ENCODE measurements around the gene OR2K2.
A peak's percentile ranks its signal among the peaks of the same experiment; 100 is the strongest.
"Not testable (repeated sequence)": the region's sequence is repeated elsewhere in the genome, so short reads cannot be mapped to it uniquely, and the experiment has no call there.

Gene OR2K2

GRCh38 chr9:111299599-111299966 lies 30.4 kb downstream of the OR2K2 start:
- H3K4me3 ChIP-seq, result not testable (repeated sequence)
- peak overlapping the region in 5 of 21 experiments; percentile 21 to 52 (median 29) for H3K27ac ChIP-seq

- H3K27ac ChIP-seq, result peak overlapping the region in 9 of 21 experiments; percentile 13 to 50 (median 23)
- H3K4me3 ChIP-seq, result no peak overlapping the region
These were observed 31.1 kb downstream of the OR2K2 start for GRCh38 chr9:111298731-111299598.

- no peak overlapping the region for H3K4me3 ChIP-seq
- H3K27ac ChIP-seq, result peak overlapping the region in 4 of 21 experiments; percentile 6 to 48 (median 12)
These were observed 31.9 kb downstream of the OR2K2 start for GRCh38 chr9:111298111-111298510.

DNA sequence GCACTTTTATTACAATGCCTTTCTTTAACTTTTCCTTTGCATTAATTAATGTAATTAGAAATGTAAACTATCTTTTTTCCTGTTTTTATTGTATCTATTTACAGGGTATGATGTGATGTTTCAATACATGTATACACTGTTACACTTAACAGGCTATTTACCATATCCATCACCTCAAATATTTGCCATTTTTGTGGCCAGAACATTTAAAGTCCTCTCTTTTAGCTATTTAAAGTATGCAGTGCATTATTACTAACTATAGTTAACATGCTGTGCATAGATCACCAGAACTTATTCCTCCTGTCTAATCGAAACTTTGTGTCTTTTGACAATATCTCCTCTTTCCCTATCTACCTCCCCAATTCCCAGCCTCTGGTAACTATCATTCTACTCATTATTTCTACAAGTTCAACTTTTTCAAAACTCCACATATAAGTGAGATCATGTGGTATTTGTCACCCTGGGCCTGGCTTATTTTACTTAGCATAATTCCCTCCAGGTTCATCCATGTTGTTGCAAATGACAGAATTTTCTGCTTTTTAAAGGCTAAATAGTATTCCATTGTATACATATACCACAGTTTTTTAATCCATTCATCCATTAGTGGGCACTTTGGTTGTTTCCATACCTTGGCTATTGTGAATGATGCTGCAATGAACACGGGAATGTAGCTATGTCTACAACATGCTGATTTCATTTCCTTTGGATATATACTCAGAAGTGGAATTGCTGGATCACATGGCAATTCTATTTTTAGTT lies 32.8 kb downstream of the OR2K2 start:
- H3K27ac ChIP-seq, result peak overlapping the region in 2 of 21 experiments; percentile 5 to 15
- no peak overlapping the region for H3K4me3 ChIP-seq

GRCh38 chr9:111294691-111295451 lies 35.2 kb downstream of the OR2K2 start:
- Histone ChIP-seq H3K4me3 (no peak overlapping the region), H3K27ac (no peak overlapping the region)

DNA sequence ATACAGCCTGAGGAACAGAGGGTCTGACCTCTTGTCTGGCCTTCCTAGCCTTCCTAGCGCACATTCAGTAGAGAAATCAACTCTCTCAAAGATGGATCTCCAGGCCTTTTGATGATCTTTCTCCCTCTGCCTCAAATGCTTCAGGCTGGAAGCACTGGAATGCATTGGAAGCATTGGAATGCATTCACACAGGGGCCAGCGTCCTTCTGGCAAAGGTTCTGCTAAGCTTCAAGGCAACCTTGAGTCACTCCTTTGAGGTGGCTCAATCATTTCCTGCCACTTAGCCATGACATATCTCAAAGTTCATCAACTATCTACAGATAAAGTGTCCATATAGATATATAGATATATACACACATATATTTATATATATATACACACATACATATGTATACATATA lies 42.9 kb downstream of the OR2K2 start:
- H3K4me3 ChIP-seq, result no peak overlapping the region
- no peak overlapping the region for H3K27ac ChIP-seq

GRCh38 chr9:111284703-111285102 lies 45.3 kb downstream of the OR2K2 start:
- H3K4me3 ChIP-seq, result no peak overlapping the region
- peak overlapping the region in 4 of 21 experiments; percentile 6 to 49 (median 21) for H3K27ac ChIP-seq

DNA sequence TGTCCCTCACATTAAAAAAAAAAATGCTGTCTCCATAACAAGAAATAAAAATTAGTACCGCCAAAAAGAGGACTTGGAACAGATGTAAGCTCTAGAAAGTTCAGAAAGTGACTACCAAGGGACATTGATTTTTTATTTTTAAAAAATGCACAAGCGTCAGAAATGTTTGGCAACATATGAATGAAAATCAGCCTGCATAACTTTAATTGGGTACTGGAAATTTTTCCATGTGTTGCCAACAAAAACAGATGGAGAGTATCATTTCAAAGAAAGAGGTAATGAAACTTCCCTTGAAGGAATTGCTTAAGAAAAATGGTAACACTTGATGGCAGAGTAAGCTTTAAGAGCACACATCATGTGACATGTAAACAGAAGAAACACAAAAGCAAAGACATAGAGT lies 47.2 kb downstream of the OR2K2 start:
- H3K27ac ChIP-seq, result peak overlapping the region in 1 of 21 experiments; percentile 26
- H3K4me3 ChIP-seq, result no peak overlapping the region

DNA sequence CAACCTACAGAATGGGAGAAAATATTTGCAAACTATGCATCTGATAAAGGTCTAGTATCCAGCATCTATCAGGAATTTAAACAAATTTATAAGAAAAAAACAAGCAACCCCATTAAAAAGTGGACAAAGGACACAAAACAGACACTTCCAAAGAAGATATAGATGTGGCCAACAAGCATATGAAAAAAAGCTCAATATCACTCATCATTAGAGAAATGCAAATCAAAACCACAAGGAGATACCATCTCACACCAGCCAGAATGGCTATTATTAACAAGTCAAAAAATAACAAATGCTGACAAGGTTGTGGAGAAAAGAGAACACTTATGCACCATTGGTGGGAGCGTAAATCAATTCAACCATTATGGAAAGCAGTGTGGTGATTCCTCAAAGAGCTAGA lies 49.2 kb downstream of the OR2K2 start:
- H3K4me3 ChIP-seq, H3K27ac ChIP-seq: not testable (repeated sequence)
